SK-N-SH (cell line): ENCODE measurements around the gene MXD3. TPM values are rescaled to one million over a fixed set of nuclear protein-coding genes. Genes with fewer than 3 reads are reported as not detected.

Experiments used
- CTCF ChIA-PET: fragments of 300-600, 350-600 bp; formaldehyde crosslinking; extraction: SDS; loops from one replicate; lab custom pipeline; 2021; lab: Yijun Ruan, JAX
- POLR2A ChIA-PET: fragments of 350-600 bp; sonication (Branson Sonifier 250); formaldehyde crosslinking; extraction: SDS; loops from one replicate; lab custom pipeline; 2020; ENCODE audit warnings: antibody characterized with exemption, inconsistent platforms; lab: Yijun Ruan, JAX
- DNase-seq: peaks from one replicate; pipeline ENCODE4 v3.0.0; 2012
- H2AFZ ChIP-seq: fragments of 200-600 bp; sonication (generic); 2 replicates; pipeline ENCODE4 v1.8.1; 2016; ENCODE audit warnings: antibody characterized with exemption, mild to moderate bottlenecking, low read depth
- H3F3A ChIP-seq: fragments of 200-600 bp; sonication (generic); replicated peaks from 2 replicates; pipeline ENCODE3; 2016; ENCODE audit warnings: antibody characterized with exemption, mild to moderate bottlenecking; ENCODE audit not compliant: insufficient read depth
- H3K27ac ChIP-seq, 2 experiments: fragments of 200-500 bp in 1 of 2; fragments of 200-600 bp in 1 of 2; sonication (Bioruptor generic) in 1 of 2; sonication (generic), shearing (Covaris generic) in 1 of 2; 2 replicates each; pipeline versions ENCODE4 v1.5.1 to v1.6.1; 2014 to 2016; ENCODE audit warnings: low read depth in 2 of 2, inconsistent platforms in 1 of 2, low read length in 1 of 2, mild to moderate bottlenecking in 1 of 2, mixed read lengths in 1 of 2
- H3K27me3 ChIP-seq: fragments of 200-600 bp; sonication (generic), shearing (Covaris generic); 2 replicates; pipeline ENCODE4 v1.6.1; 2016; ENCODE audit warnings: mixed run types; ENCODE audit not compliant: insufficient read depth
- H3K36me3 ChIP-seq, 2 experiments: fragments of 200-500 bp in 1 of 2; fragments of 200-600 bp in 1 of 2; sonication (Bioruptor generic) in 1 of 2; sonication (generic) in 1 of 2; replicated peaks in 1 of 2; 2 replicates each; pipeline versions ENCODE3 to v1.5.1; 2014 to 2016; ENCODE audit warnings: low read length in 1 of 2, mild to moderate bottlenecking in 1 of 2; ENCODE audit not compliant: insufficient read depth in 2 of 2, control insufficient read depth in 1 of 2
- H3K4me1 ChIP-seq, 2 experiments: fragments of 200-500 bp in 1 of 2; fragments of 200-600 bp in 1 of 2; sonication (Bioruptor generic) in 1 of 2; sonication (generic), shearing (Covaris generic) in 1 of 2; 2 replicates each; pipeline versions ENCODE4 v1.5.1 to v1.6.1; 2014 to 2016; ENCODE audit warnings: low read depth in 1 of 2, low read length in 1 of 2, mixed run types in 1 of 2; ENCODE audit not compliant: insufficient read depth in 2 of 2, control insufficient read depth in 1 of 2
- H3K4me2 ChIP-seq: fragments of 200-600 bp; sonication (generic), shearing (Covaris generic); 2 replicates; pipeline ENCODE4 v1.6.1; 2017; ENCODE audit warnings: mixed run types
- H3K4me3 ChIP-seq, 2 experiments: fragments of 200-500 bp in 1 of 2; fragments of 200-600 bp in 1 of 2; sonication (Bioruptor generic) in 1 of 2; sonication (generic), shearing (Covaris generic) in 1 of 2; 2 replicates each; pipeline versions ENCODE4 v1.5.1 to v1.8.1; 2014 to 2016; ENCODE audit warnings: low read depth in 2 of 2, inconsistent platforms in 1 of 2, low read length in 1 of 2, mild to moderate bottlenecking in 1 of 2, mixed read lengths in 1 of 2, moderate library complexity in 1 of 2
- H3K79me2 ChIP-seq: fragments of 200-600 bp; sonication (generic); 2 replicates; pipeline ENCODE4 v1.8.1; 2017; ENCODE audit warnings: mild to moderate bottlenecking; ENCODE audit not compliant: insufficient read depth
- H3K9ac ChIP-seq: fragments of 200-600 bp; sonication (generic); 2 replicates; pipeline ENCODE4 v1.6.1; 2017; ENCODE audit warnings: mixed run types
- H3K9me2 ChIP-seq: fragments of 200-600 bp; sonication (generic); 2 replicates; pipeline ENCODE4 v1.6.1; 2017; ENCODE audit warnings: mixed run types
- H3K9me3 ChIP-seq: fragments of 200-600 bp; sonication (generic); 2 replicates; pipeline ENCODE4 v1.6.1; 2017; ENCODE audit warnings: mixed run types, mild to moderate bottlenecking, moderate library complexity
- H4K20me1 ChIP-seq: fragments of 200-600 bp; sonication (generic); 2 replicates; pipeline ENCODE4 v1.6.1; 2017; ENCODE audit warnings: mild to moderate bottlenecking, mixed run types; ENCODE audit not compliant: insufficient read depth
- ELF1 ChIP-seq: IDR thresholded peaks from 2 replicates; pipeline ENCODE4 v1.4.0; 2012
- EZH2phosphoT487 ChIP-seq: fragments of 200-600 bp; sonication (generic); IDR thresholded peaks from 2 replicates; pipeline ENCODE4 v1.6.1; 2017; ENCODE audit warnings: low read depth, mixed run types, mild to moderate bottlenecking, antibody characterized with exemption, moderate library complexity, borderline replicate concordance
- FOSL2 ChIP-seq: IDR thresholded peaks from 2 replicates; pipeline ENCODE4 v1.4.0; 2012; ENCODE audit warnings: low read depth, mild to moderate bottlenecking, moderate library complexity, borderline replicate concordance
- MEF2A ChIP-seq: IDR thresholded peaks from 2 replicates; pipeline ENCODE4 v1.4.0; 2012; ENCODE audit warnings: low read depth, borderline replicate concordance
- NFIC ChIP-seq: IDR thresholded peaks from 2 replicates; pipeline ENCODE4 v1.4.0; 2012; ENCODE audit warnings: borderline replicate concordance
- RFX5 ChIP-seq: IDR thresholded peaks from 2 replicates; pipeline ENCODE4 v1.6.1; 2012; ENCODE audit warnings: mild to moderate bottlenecking, improper control_type of control experiment, low read length
- RXRA ChIP-seq: IDR thresholded peaks from 2 replicates; pipeline ENCODE4 v1.4.0; 2012; ENCODE audit warnings: low read depth, mild to moderate bottlenecking, borderline replicate concordance
- SIN3A ChIP-seq: IDR thresholded peaks from 2 replicates; pipeline ENCODE4 v1.6.1; 2012; ENCODE audit warnings: low read depth, mild to moderate bottlenecking, low read length, moderate library complexity, borderline replicate concordance
- TAF1 ChIP-seq: IDR thresholded peaks from 2 replicates; pipeline ENCODE4 v1.6.1; 2012; ENCODE audit warnings: low read depth, mild to moderate bottlenecking, low read length, moderate library complexity, borderline replicate concordance
- TCF12 ChIP-seq: IDR thresholded peaks from 2 replicates; pipeline ENCODE4 v1.4.0; 2012
- YY1 ChIP-seq: IDR thresholded peaks from 2 replicates; pipeline ENCODE4 v1.4.0; 2012; ENCODE audit warnings: low read depth, mild to moderate bottlenecking
- WGBS: methylation state at CpG from one replicate; pipeline ENCODE4 v1.1.6; 2017; ENCODE audit warnings: low lambda C conversion rate; 5-methylcytosine and 5-hydroxymethylcytosine counted together
- polyA plus RNA-seq, 3 experiments: library from polyadenylated mRNA; depleted of rRNA; stranded (reverse); fragments of >200 nt; gene quantifications; 2 replicates each; pipeline ENCODE4 v1.2.3, GENCODE V29; 2012
- TF ChIP-seq, protein P1 (sequence below): IDR thresholded peaks from 2 replicates; pipeline ENCODE4 v1.4.0; 2012; ENCODE audit warnings: low read depth, borderline replicate concordance
- TF ChIP-seq, protein P2 (sequence below): IDR thresholded peaks from 2 replicates; pipeline ENCODE4 v1.4.0; 2012; ENCODE audit warnings: low read depth, borderline replicate concordance
- TF ChIP-seq, protein P3 (sequence below): IDR thresholded peaks from 2 replicates; pipeline ENCODE4 v1.6.1; 2012; ENCODE audit warnings: mild to moderate bottlenecking, low read depth, low read length, moderate library complexity
- TF ChIP-seq, protein P4 (sequence below): fragments of 150-350 bp; IDR thresholded peaks from 2 replicates; pipeline ENCODE4 v1.6.1; 2016; ENCODE audit warnings: mild to moderate bottlenecking, low read depth, low read length
- TF ChIP-seq, protein P5 (sequence below): fragments of 150-350 bp; IDR thresholded peaks from 2 replicates; pipeline ENCODE4 v1.6.1; 2017; ENCODE audit warnings: antibody characterized with exemption, low read length, low read depth, borderline replicate concordance

The MXD3 gene
- polyA plus RNA-seq, 1 of the 3 experiments (the other 2 are of a cell fraction) = 22.6 TPM

DNA sequence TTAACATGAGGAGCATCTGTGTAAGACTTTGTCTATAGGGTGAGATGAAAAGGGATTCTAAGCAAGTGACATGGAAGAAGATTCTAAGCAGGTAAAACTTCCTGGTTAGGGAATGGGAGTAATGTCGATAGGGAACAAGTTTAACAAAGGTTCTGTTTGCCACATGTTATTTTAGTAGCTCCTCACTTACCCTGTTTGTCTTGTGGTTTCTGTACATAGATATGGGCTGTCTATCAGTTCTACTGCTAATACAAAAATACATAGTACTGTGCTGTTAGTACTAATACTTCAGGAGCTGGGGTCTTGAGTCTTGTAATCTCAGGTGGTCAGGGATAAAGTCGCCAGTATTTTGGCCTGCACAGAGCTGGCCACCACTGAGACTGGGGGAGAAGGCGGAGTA, 41.0 kb downstream of the MXD3 start:
- Histone ChIP-seq H3K36me3 (peaks cover 45 to 69% of the 10 kb centered on the region in 2 experiments), H2AFZ (no peak overlapping the region), H3K9me2 (no peaks in the 10 kb centered on the region), H3F3A (no peaks in the 10 kb centered on the region), H3K4me3 (no peak overlapping the region), H3K4me1 (peaks cover 0 to 12% of the 10 kb centered on the region in 2 experiments; a peak in 1 of 4 replicates), H3K27ac (no peak overlapping the region), H3K4me2 (no peak overlapping the region), H3K27me3 (no peaks in the 10 kb centered on the region), H3K9ac (no peak overlapping the region), H3K79me2 (no peaks in the 10 kb centered on the region), H3K9me3 (no peaks in the 10 kb centered on the region), H4K20me1 (no peaks in the 10 kb centered on the region)
- 81% methylated on average over 3 of the region's 3 CpGs for WGBS
- DNase-seq = no peak
- ChIA-PET CTCF (interaction anchor here (1.2 to 2.3 kb wide), 4 partner anchors 24 to 199 kb away, joined by 3 to 6 read pairs (median 5); no protein-coding TSS in a partner anchor), POLR2A (no interaction called here)
- TF ChIP-seq MEF2A = no peak
- TF ChIP-seq RFX5 = no peak
- TF ChIP-seq, protein P1, sequence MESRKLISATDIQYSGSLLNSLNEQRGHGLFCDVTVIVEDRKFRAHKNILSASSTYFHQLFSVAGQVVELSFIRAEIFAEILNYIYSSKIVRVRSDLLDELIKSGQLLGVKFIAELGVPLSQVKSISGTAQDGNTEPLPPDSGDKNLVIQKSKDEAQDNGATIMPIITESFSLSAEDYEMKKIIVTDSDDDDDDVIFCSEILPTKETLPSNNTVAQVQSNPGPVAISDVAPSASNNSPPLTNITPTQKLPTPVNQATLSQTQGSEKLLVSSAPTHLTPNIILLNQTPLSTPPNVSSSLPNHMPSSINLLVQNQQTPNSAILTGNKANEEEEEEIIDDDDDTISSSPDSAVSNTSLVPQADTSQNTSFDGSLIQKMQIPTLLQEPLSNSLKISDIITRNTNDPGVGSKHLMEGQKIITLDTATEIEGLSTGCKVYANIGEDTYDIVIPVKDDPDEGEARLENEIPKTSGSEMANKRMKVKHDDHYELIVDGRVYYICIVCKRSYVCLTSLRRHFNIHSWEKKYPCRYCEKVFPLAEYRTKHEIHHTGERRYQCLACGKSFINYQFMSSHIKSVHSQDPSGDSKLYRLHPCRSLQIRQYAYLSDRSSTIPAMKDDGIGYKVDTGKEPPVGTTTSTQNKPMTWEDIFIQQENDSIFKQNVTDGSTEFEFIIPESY = no peak
- no peak for TF ChIP-seq TCF12
- no peak for TF ChIP-seq FOSL2
- TF ChIP-seq, protein P2, sequence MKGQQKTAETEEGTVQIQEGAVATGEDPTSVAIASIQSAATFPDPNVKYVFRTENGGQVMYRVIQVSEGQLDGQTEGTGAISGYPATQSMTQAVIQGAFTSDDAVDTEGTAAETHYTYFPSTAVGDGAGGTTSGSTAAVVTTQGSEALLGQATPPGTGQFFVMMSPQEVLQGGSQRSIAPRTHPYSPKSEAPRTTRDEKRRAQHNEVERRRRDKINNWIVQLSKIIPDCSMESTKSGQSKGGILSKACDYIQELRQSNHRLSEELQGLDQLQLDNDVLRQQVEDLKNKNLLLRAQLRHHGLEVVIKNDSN = no peak
- TF ChIP-seq TAF1 = no peak
- TF ChIP-seq, protein P3, sequence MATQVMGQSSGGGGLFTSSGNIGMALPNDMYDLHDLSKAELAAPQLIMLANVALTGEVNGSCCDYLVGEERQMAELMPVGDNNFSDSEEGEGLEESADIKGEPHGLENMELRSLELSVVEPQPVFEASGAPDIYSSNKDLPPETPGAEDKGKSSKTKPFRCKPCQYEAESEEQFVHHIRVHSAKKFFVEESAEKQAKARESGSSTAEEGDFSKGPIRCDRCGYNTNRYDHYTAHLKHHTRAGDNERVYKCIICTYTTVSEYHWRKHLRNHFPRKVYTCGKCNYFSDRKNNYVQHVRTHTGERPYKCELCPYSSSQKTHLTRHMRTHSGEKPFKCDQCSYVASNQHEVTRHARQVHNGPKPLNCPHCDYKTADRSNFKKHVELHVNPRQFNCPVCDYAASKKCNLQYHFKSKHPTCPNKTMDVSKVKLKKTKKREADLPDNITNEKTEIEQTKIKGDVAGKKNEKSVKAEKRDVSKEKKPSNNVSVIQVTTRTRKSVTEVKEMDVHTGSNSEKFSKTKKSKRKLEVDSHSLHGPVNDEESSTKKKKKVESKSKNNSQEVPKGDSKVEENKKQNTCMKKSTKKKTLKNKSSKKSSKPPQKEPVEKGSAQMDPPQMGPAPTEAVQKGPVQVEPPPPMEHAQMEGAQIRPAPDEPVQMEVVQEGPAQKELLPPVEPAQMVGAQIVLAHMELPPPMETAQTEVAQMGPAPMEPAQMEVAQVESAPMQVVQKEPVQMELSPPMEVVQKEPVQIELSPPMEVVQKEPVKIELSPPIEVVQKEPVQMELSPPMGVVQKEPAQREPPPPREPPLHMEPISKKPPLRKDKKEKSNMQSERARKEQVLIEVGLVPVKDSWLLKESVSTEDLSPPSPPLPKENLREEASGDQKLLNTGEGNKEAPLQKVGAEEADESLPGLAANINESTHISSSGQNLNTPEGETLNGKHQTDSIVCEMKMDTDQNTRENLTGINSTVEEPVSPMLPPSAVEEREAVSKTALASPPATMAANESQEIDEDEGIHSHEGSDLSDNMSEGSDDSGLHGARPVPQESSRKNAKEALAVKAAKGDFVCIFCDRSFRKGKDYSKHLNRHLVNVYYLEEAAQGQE = no peak
- TF ChIP-seq, protein P4, sequence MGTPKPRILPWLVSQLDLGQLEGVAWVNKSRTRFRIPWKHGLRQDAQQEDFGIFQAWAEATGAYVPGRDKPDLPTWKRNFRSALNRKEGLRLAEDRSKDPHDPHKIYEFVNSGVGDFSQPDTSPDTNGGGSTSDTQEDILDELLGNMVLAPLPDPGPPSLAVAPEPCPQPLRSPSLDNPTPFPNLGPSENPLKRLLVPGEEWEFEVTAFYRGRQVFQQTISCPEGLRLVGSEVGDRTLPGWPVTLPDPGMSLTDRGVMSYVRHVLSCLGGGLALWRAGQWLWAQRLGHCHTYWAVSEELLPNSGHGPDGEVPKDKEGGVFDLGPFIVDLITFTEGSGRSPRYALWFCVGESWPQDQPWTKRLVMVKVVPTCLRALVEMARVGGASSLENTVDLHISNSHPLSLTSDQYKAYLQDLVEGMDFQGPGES = no peak
- no peak for TF ChIP-seq RXRA
- TF ChIP-seq, protein P5, sequence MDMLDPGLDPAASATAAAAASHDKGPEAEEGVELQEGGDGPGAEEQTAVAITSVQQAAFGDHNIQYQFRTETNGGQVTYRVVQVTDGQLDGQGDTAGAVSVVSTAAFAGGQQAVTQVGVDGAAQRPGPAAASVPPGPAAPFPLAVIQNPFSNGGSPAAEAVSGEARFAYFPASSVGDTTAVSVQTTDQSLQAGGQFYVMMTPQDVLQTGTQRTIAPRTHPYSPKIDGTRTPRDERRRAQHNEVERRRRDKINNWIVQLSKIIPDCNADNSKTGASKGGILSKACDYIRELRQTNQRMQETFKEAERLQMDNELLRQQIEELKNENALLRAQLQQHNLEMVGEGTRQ = no peak
- no peak for TF ChIP-seq YY1
- no peak for TF ChIP-seq ELF1
- no peak for TF ChIP-seq NFIC
- no peak for TF ChIP-seq EZH2phosphoT487
- TF ChIP-seq SIN3A = no peak
